Measurements from ENCODE around the gene E2F7.

Gene E2F7

GRCh38 chr12:77062846-77063461, 2.4 kb downstream of the E2F7 start:
- no peak for DNase-seq

- DNase-seq = no peak
Measured at GRCh38 chr12:77062396-77062795, 3.0 kb downstream of the E2F7 start.

DNA sequence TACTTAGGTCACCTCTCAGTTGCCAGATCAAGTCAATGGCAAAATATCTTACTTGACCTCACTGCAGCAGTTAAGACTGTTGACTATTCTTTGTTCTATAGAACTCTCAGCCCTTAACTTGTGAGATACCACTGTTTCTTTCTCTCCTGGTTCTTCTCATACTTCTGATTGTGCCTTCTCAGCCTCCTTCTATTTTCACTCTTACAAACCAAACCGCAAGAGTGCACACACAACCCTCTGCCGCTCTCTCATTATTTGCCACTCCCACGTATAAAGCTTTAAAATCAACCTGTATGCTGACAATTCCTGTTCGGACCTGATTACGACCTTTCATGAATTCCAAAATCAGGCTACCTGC, 4.5 kb downstream of the E2F7 start:
- DNase-seq = no peak

DNA sequence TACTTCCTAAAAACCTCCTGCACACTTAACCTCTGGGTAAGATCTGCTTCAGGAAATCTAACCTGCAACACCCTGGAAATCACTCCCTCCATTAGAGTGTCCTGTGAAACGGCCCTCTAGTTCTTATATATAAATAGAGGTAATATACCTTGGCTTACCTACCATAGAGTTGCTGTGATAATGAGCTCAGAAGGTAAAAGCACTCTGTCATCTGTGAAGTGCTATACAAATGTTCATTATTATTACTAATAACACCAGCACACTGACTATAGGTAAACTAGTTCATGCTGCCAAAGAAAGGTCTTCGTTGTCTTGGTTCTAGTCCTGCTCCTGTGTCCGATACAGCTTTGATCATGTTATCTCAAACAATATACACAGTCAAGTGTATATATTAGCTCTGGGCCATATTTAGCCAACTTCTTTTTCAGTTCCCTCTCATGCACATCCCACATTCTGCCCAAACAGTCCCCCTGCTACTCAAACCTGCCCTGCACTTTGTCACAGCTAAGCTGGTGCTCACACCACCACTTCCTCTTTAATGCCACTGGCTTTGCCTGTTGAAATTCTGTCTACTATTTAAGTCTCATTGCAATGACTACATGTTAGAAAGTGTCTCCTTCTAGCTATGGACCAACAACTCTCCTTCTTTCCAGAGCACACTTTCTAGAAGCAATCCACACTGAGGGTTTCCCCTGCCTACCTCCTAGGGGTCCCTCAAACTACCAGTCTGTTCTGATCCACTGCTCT, 5.1 kb downstream of the E2F7 start:
- DNase-seq = no peak

- no peak for DNase-seq
Measured at GRCh38 chr12:77058740-77059139, 6.6 kb downstream of the E2F7 start.

GRCh38 chr12:77054851-77055250, 10.5 kb downstream of the E2F7 start:
- DNase-seq = no peak

DNA sequence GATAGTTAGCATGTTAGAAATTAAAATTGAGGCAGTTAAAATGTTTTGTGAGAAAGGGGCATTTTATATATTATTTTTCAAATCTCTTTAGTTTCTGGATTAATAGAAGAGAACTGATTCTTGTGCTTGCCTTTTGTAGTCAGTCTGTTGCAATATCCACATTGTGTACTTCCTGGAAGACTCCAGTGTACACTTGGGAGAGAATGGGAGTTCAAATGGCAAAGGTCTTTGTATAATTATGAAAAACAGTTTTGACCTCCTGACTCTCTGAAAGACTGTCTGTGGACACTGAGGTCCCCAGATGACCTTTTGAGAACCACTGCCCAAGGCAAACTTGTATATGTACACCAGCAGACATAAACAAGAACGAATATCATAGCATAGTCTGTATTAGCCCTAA, 12.1 kb downstream of the E2F7 start:
- DNase-seq = no peak

- DNase-seq = peak; percentile 51
Measured at GRCh38 chr12:77049767-77050353, 15.5 kb downstream of the E2F7 start.

DNA sequence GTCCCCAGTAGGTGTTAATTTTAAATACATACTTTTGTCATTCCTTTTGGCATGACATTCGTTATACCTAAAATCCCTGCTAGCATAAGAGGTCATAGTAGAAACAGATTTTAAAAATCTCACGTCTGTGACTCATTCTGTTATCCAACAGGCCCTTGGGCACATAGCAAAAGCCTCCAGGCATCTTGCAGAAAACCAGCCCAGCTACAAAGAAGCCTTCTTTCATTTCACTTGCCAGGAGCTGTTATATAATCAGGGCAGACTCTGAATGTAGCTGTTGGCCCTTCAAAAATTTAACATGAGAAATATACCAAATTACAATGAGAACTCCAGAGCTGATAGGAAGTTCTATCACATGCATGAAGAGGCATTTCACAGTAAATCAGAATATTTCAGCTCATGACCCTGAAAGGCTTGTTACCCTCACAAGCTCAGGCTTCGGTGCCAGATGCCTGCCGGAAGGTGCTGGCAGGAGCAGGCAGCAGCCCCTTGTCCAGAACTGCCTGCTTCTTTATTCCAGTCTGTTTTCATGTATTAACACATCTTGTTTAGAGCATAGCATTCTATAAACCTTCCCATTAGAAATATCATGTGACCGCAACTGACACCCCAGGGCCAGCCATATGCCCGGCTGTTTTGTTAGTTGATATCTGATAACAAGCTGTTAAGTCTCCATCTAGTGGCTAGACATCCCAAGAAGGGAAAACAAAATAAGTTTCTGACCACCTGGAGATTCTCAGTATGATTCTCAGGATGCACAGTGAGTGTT, 17.8 kb downstream of the E2F7 start:
- no peak for DNase-seq

GRCh38 chr12:77046468-77046867, 18.9 kb downstream of the E2F7 start:
- DNase-seq = no peak

DNA sequence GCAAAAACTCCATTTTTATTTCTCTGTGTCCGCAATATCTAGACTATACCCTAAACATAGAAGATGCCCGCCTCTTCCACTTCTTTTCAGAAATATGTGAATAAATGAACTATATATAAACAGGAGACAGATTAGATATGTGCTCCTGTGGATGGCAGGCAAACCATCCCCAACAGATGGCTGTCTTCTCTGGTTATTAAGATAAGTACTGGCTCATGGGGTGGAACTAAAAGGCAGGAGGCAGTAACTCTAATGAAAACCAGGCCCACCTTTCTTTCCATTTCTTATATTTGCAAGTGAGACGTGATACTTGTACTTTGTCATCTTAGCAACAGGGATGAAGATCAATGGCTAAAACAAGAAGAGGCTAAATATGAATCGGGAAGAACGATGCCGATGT, 20.2 kb downstream of the E2F7 start:
- DNase-seq = no peak

- no peak for DNase-seq
Measured at GRCh38 chr12:77044721-77045120, 20.6 kb downstream of the E2F7 start.

- no peak for DNase-seq
Measured at GRCh38 chr12:77042833-77043232, 22.5 kb downstream of the E2F7 start.

- DNase-seq = no peak
Measured at GRCh38 chr12:77040231-77040630, 25.1 kb downstream of the E2F7 start.

DNA sequence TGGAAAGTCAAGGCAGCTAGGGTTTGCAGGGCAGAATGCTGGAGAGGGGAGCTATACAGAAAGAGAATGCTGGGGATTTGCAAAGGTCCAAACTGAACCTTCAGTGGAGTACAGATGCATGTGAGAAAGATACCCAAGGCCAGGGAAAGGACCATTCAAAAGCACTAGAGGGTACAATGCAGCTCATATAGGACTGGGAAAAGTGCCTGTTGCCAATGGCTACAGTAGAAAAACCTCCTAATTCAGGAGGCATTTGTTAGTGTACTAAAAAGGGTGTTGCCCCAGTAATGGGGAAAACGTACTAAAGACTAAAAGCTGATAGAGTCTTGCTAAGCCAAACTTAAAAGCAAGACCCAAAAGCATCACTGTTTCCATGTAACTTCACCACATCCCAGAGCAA, 30.1 kb downstream of the E2F7 start:
- no peak for DNase-seq

- DNase-seq = no peak
Measured at GRCh38 chr12:77033658-77034536, 31.5 kb downstream of the E2F7 start.

DNA sequence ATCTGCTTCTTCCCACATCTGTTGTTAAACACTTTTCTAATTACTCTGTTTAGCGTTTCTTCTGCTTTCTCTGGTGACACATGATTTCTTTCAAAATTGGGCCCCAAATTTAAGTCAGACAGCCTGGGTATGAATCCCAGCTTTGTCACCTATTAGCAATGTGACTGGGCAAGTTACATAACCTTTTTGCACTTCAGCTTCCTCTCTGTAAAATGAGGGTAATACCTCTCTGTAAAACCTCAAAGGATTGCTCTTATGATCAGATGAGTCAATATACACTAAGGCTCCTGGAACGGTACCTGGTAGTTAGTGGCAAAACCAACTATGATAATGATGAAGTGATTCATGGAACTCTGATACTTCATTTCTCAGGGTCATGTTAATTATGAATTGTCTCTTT, 33.0 kb downstream of the E2F7 start:
- no peak for DNase-seq

DNA sequence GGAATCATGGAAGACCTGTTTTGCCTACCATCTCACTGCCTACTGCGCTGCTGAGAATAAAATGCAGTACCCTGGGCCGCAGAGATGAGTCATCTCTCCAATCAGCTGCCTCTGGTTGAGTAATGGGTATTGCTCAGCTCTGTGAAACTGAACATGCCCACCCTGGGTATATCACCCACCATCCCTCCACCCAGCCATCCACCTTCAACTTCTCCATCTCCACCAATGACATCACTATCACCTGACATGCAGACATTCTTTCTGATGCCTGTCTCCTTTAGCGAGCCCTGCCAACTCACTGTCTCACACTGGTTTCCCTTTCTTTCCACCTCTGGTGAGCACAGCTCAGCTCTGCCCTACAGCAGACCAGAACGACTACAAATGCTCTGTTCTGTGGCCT, 33.6 kb downstream of the E2F7 start:
- no peak for DNase-seq

DNA sequence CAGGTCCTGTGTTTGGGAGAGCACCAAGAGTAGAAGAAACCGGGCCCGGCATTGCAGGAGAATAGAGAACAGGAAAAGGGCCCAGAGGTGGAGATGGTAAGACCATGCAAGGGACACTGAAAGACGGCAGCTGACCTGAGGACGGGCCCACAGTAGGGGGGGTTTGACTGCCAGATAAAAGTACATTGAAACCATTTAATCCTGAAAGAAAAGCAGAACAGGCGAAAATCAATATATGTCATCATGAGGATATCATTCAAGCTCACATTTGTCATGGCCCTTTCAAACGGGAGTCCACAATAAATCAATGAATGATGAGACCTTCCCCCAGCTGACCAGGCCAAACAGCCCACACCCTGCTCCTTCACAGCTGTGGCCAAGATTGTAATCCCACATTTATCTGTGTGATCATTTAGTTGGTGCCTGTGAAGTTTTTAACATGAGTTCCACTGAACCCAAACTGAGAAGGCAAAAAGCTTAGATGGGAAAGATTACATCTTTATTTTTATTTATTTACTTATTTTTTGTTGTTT, 39.5 kb downstream of the E2F7 start:
- no peak for DNase-seq

DNA sequence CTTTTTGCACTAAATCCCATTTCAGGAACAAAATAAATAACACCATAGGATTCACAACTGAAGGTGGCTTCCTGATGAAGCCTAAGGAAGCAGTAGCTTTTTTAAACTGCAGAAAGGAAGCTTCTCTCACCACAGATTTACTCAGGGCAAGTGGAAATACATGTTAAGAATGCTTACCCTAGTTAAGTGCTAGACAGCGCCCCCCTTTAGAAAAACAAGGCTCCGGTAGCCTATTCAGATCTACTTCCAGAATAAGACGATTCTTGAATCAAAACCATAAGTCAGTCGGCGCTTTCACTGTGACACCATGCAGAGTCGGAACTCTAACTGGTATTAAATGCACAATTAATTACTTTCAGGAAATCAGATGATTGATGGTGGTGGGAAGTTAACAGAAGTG, 41.9 kb downstream of the E2F7 start:
- DNase-seq = no peak

DNA sequence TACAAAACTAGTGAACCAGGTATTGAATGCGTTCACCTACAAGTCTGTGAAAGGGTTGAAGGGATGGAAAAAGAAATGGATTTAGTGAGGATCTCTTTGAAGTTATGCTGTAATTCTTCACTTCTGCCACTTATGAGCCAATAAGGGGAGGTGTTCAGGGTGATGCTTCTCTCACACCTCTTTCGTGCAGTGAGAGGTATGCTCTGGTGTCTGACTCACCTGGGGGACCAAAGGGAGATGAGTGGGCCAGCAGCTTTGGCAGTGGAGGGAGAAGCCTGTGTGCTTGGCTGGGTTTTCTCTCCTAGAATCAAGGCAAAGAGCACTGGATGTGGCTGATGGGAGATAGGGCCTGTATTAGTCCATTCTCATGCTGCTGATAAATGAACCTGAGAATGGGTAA, 45.4 kb downstream of the E2F7 start:
- DNase-seq = no peak

- no peak for DNase-seq
Measured at GRCh38 chr12:77016606-77017005, 48.8 kb downstream of the E2F7 start.

DNA sequence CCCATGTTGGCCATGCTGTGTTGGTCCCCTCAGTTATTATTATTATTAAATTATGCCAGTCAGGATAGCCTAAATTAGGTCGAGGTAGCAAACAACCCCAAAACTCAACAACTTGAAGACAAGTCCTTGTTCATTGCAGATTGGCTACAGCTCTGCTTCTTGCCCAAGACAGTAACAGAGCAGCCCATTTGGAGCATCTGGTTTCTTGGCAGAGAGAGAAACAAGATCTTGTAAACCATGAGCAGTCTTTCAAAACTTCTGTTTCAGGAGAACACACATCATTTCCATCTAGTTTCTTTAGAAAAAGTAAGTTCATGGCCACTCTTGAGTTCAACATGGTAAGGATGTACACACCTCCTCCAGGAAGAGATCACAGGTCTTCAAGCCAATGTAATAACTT, 52.3 kb downstream of the E2F7 start:
- no peak for DNase-seq
